SK-N-DZ (cell line): ENCODE results near the gene TIMM10B.
"Not testable (repeated sequence)": the region's sequence is repeated elsewhere in the genome, so short reads cannot be mapped to it uniquely, and the experiment has no call there.

ENCODE experiments used
- DNase-seq: peaks from one replicate; pipeline ENCODE4 v3.0.0-alpha.2; 2015; ENCODE audit warnings: low spot score

Gene TIMM10B

DNA sequence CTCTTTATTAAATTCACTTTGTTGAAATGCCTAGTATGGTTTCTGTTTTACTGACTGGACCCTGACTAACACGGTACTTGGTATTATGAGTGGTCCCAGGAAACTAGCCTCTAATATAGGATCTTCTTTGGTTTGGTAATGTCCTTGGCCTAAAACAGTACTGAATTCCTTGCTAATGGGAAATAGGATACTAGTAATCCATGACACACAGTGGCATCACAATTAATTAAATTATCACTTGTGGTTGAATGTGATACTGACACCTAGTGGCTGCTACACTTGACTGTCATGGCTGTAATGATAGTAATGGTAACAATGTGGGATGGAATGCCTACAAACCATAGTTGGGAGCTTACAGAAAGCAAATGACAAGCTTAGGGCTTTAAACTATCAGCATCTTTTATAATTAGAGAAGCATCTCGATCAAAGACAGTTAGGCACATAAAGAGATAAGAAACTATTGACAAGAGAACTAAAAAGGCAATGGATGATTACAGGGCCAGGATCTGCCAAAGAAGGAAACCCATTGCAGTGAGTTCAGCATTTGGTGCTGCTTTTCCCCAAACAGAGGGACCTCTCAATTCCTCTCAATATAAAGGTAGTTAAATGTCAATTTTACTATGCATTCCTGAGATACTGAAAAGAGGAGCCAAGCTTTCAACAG, 24.4 kb downstream of the TIMM10B start:
- DNase-seq, result peak; percentile 59

DNA sequence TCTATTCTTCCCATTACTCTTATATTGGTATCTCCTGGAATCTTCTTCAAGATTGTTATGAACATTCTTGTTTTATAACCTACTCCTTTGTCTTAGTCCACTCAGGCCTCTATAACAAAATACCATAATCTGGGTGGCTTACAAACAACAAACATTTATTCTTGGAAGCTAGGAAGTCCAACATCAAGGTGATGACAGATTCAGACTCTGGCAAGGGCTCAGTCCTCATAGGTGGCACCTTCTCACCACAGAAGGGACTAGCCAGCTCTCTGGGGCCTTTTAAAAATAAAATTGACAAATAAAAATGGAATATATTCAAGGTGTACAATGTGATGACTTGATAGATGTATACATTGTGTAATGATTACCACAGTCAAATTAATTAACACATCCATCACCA, 35.6 kb downstream of the TIMM10B start:
- DNase-seq, result no peak

DNA sequence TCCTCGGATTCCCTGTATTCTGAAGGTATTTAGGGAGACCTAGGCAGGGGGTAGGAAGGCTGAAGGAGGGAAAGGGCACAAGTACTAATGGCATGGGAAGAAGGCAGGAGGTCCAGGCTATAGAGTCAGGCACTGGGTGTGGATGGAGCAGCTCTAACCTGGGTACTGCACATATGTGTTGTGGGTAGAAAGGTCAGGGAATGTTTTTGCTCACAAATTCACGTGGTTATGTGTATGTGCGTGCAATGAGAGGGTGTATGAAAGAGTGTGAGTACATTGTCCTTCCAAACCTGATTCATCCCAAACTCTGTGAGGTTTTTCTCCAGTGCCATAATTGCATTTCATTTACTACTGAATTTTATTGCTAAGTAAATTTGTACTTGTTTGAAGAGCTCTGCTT, 39.0 kb downstream of the TIMM10B start:
- no peak for DNase-seq

DNA sequence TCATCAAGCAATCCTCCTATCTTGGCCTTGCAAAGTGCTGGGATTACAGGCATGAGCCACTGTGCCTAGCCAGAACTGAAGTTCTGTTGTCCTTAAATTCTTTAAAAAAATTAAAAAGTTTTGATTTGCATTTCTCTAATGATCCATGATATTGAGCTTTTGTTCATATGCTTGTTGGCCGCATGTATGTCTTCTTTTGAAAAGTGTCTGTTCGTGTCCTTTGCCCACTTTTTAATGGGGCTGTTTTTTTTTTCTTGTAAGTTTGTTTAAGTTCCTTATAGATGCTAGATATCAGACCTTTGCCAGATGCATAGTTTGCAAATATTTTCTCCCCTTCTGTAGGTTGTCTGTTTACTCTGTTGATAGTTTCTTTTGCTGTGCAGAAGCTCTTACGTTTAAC, 40.6 kb downstream of the TIMM10B start:
- DNase-seq, result not testable (repeated sequence)

DNA sequence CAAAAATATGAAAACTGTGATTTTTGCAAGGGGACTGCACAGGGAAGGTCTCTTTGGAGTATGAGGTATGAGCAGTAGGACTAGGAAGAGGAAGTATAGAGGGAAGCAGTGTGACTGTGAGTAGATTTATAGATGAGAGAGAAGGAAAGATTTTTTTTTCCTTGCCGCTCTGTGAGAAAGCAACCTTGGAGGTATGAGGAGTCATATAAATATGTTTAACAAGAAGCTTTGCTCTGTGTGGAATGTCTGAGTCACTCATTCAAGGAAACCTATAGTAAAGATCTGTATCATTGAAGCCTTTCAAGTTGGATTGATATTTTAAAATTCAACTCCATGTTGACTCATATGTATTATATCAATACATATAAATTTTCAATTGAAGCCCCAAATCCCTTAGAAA, 42.0 kb downstream of the TIMM10B start:
- DNase-seq, result no peak

DNA sequence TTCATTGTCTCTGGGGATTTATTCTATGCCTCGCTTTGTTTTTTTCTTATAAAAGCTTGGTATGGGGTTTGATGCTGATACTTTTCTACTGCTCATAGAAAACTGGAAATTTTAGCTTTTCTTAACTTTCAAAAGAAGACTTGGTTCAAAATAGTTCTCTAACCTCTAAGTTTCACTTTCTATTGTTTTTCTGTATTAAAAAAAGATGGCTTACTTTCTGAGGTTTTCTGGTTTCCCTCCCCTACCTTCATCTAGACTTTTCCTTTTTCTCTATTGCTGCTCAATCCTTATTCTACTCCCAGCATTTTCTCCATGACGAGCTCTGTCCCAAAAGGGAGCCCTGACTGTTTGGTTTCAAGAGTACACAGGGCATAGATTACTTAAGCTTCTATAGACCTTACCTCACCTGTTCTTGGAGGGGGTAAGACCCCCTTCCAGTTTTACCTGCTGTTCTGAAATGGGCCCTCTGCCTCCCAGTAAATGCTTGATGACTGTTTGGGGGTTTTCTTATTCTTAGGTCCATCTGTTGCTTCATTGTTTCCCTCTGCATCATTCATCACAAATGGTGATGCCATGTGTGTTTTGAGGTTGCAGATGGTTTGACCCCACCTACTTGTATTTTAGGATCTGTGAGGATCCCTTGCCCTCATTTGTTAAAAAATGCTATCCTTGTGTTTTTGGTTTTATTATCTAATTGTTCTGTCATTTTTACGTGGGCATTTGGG, 45.3 kb downstream of the TIMM10B start:
- DNase-seq, result no peak

DNA sequence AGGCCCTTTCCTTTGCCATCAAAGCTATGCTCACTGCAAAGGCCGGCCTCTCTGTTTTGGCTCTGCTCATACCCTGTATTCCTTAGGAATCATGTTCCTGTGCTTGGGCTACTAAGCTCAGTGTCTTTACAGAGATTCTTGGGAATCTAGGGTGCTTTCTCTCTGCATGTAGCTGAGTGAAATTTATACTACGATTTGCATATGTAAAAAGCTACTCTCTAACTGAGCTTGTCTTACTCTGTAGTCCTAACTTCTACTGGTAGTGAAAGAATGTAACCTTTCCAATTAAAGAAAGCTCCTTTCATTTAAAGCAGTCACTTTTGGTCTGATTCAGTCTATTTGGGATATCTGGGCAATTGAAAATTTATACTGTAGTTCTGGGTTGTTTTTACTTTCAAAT, 48.0 kb downstream of the TIMM10B start:
- no peak for DNase-seq

DNA sequence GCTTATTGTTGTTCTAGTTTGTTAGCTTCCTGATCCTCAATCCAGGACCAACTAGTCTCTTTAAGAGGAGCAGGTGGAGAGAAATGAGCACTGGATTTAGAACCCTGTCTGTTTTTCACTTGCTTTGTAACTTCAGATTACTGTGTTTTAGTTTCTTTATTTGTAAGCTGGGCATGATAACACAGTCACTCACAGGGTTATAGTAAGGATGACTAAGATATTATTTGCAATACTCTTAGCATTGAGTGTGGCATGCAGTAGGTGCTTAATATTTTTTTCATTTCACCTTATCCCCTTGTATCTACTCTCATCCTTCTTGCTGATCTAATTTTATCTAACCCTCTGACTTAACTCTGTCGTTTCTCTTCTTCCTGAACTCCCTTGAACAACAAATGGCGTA, 49.5 kb downstream of the TIMM10B start:
- no peak for DNase-seq

DNA sequence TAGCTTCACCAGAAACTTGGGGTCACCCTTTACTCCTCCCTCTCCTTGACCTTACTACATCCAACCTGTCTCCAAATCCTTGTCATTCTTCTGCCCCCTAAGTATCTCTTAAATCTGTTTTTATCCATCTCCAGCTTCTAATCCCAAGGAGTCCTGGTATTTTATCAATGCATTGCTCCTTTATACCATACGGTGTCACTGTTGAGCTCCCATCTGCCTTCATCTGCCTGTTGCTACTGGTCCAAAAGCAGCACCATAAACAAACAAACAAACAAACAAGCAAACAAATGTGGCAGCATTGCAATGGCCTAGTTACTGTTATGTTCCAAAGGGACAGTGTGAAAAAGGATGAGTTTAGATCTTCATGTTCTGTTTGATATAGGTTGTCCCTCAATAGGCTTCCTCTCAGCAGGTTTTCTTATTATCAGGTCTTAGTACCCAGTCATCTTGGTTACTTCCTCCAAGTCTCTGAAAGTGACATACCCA, 50.0 kb downstream of the TIMM10B start:
- peak; percentile 57 for DNase-seq
